A673 (cell line): ENCODE data around the gene ZNF483. TPM values are rescaled to one million over a fixed set of nuclear protein-coding genes. Genes with fewer than 3 reads are reported as not detected.
"Not testable (repeated sequence)": the region's sequence is repeated elsewhere in the genome, so short reads cannot be mapped to it uniquely, and the experiment has no call there.

Source experiments
- BruUV-seq: library from RNA; stranded (reverse); fragments of 400-500 nt; replicated peaks from 2 replicates; lab custom pipeline; 2021; lab: Mats Ljungman, UMichigan
- CTCF ChIA-PET: fragments of 300-600 bp; sonication (Branson Sonifier 250); formaldehyde crosslinking; loops from one replicate; lab custom pipeline; 2022; ENCODE audit warnings: antibody characterized with exemption; lab: Charles Lee
- POLR2A ChIA-PET: fragments of 300-600 bp; sonication (Branson Sonifier 250); formaldehyde crosslinking; loops from one replicate; lab custom pipeline; 2022; ENCODE audit warnings: antibody characterized with exemption; ENCODE audit not compliant: low non-redundant PET; lab: Charles Lee
- DNase-seq: peaks from one replicate; pipeline ENCODE4 v3.0.0-alpha.2; 2015; ENCODE audit warnings: low spot score
- H3K27ac ChIP-seq: fragments of 200-600 bp; sonication (generic); 2 replicates; pipeline ENCODE4 v1.5.1; 2016; ENCODE audit warnings: mixed run types, low read depth, mild to moderate bottlenecking, mixed read lengths, antibody characterized with exemption, low read length; ENCODE audit not compliant: poor library complexity, severe bottlenecking
- H3K27me3 ChIP-seq: fragments of 200-600 bp; sonication (generic); replicated peaks from 2 replicates; pipeline ENCODE4 v1.6.1; 2017; ENCODE audit warnings: mixed run types, low read depth, mild to moderate bottlenecking, mixed read lengths, antibody characterized with exemption, low read length; ENCODE audit not compliant: insufficient read depth, poor library complexity
- H3K36me3 ChIP-seq: fragments of 200-600 bp; sonication (generic); 2 replicates; pipeline ENCODE4 v1.6.1; 2016; ENCODE audit warnings: mixed run types, mild to moderate bottlenecking, mixed read lengths, antibody characterized with exemption, low read length; ENCODE audit not compliant: insufficient read depth, poor library complexity, severe bottlenecking
- H3K4me1 ChIP-seq: fragments of 200-600 bp; sonication (generic); 2 replicates; pipeline ENCODE4 v1.6.1; 2017; ENCODE audit warnings: mixed run types, mild to moderate bottlenecking, mixed read lengths, antibody characterized with exemption, low read length; ENCODE audit not compliant: insufficient read depth, poor library complexity, severe bottlenecking
- H3K4me3 ChIP-seq: fragments of 200-600 bp; sonication (generic); 2 replicates; pipeline ENCODE4 v1.5.1; 2016; ENCODE audit warnings: low read depth, mixed run types, mild to moderate bottlenecking, mixed read lengths, low read length; ENCODE audit not compliant: poor library complexity, severe bottlenecking
- H3K9me3 ChIP-seq: fragments of 200-600 bp; sonication (generic); 2 replicates; pipeline ENCODE4 v1.6.1; 2016; ENCODE audit warnings: mixed run types, low read depth, mild to moderate bottlenecking, mixed read lengths, antibody characterized with exemption, low read length; ENCODE audit not compliant: poor library complexity, severe bottlenecking
- CTCF ChIP-seq: fragments of 300-800, 200-600 bp; sonication (generic); conservative IDR thresholded peaks from 2 replicates; pipeline ENCODE4 v1.5.1; 2017; ENCODE audit warnings: low read depth, mild to moderate bottlenecking, antibody characterized with exemption, low read length, moderate library complexity, mixed read lengths
- EZH2 ChIP-seq: fragments of 200-600 bp; sonication (generic); IDR thresholded peaks from 2 replicates; pipeline ENCODE4 v1.6.1; 2017; ENCODE audit warnings: borderline replicate concordance, low read depth, mild to moderate bottlenecking, mixed read lengths, antibody characterized with exemption, low read length; ENCODE audit not compliant: poor library complexity, severe bottlenecking
- intact Hi-C: fragments of 100-400 bp; cut with micrococcal nuclease; formaldehyde crosslinking; loops from one replicate; pipeline ENCODE4 v1.10.0; 2022; ENCODE audit not compliant: unreplicated experiment
- total RNA-seq: library from RNA; stranded (reverse); gene quantifications from 2 replicates; pipeline ENCODE4 v1.2.3, GENCODE V29; 2021

Gene ZNF483
- total RNA-seq, 1 experiment from 2014 or later: 3.4 TPM

- Histone ChIP-seq H3K27me3 (no peaks in the 10 kb centered on the region), H3K27ac (peak within 1 kb of the TSS; percentile 98), H3K4me1 (peaks cover 17% of the 10 kb centered on the region), H3K9me3 (no peaks in the 10 kb centered on the region), H3K36me3 (no peaks in the 10 kb centered on the region), H3K4me3 (peak within 1 kb of the TSS; percentile 100)
- no TSS peak for BruUV-seq
- peak; percentile 81 for DNase-seq
- CTCF ChIA-PET: no interaction called here
- intact Hi-C loops: loop anchor here (2.0 kb wide), 1 partner anchor 57 kb away; no protein-coding TSS in a partner anchor
- no peak for TF ChIP-seq CTCF
- no peak for TF ChIP-seq EZH2
- POLR2A ChIA-PET: interaction anchor here (0.6 kb wide), 1 partner anchor 177 kb away, joined by 3 read pairs; the partner anchor contains the start of gene GNG10
These were observed 41.0 kb upstream of the ZNF483 start, which contains the start of gene ECPAS for GRCh38 chr9:111483858-111484571. Gene ECPAS (minus strand): TSS chr9:111484383. CDS start chr9:111472918, 11,465 bp downstream.

DNA sequence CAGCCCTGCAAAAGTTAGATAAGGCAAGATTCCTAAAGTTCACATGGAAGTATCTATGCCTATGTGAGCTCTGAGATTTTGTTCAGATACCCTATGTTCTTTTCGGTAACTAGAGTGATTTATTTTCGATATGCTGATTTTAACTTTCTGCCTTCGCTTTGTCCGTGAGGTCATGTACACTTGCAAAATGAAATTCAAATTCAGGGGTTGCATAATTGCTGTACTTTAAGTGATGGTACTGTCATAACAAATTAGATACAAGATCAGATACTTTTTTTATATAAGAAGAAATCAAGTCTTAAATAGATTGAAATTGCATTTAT is 40.4 kb upstream of the ZNF483 start:
- CTCF ChIA-PET: no interaction called here
- DNase-seq: no peak

DNA sequence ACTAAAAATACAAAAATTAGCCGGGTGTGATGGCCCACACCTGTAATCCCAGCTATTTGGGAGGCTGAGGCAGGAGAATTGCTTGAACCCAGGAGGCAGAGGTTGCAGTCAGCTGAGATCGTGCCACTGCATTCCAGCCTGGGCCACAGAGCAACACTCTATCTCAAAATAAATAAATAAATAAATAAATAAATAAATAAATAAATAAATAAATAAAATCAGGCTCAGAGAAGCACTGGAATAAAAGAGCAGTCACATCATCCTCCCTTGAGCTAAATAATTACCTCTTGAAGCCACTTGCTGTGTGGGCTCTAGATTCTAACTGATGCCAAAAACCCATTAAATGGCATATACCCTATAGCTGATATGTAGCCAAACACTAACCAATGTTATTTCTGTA is 27.8 kb upstream of the ZNF483 start:
- H3K27ac ChIP-seq, H3K4me3 ChIP-seq, H3K9me3 ChIP-seq, POLR2A ChIA-PET, H3K27me3 ChIP-seq, H3K36me3 ChIP-seq, intact Hi-C loops, BruUV-seq, H3K4me1 ChIP-seq, DNase-seq, CTCF ChIA-PET: not testable (repeated sequence)

More for the DNA sequence above, 40.4 kb upstream of the ZNF483 start:
- Histone ChIP-seq H3K9me3 (no peaks in the 10 kb centered on the region), H3K27ac (peak overlapping the region; percentile 98), H3K27me3 (no peaks in the 10 kb centered on the region), H3K4me1 (peaks cover 17% of the 10 kb centered on the region), H3K36me3 (no peaks in the 10 kb centered on the region), H3K4me3 (peak overlapping the region; percentile 100)
- intact Hi-C loops: loop anchor here (2.0 kb wide), 1 partner anchor 58 kb away; no protein-coding TSS in a partner anchor
- POLR2A ChIA-PET: no interaction called here
- BruUV-seq: TSS peak; percentile 69
- TF ChIP-seq EZH2: no peak
- TF ChIP-seq CTCF: no peak
